Measurements from ENCODE around the gene HOXB4. TPM values are rescaled to one million over a fixed set of nuclear protein-coding genes. Genes with fewer than 3 reads are reported as not detected.

HOXB4 gene
- total RNA-seq, 1 experiment from 2014 or later: 0.22 TPM

DNA sequence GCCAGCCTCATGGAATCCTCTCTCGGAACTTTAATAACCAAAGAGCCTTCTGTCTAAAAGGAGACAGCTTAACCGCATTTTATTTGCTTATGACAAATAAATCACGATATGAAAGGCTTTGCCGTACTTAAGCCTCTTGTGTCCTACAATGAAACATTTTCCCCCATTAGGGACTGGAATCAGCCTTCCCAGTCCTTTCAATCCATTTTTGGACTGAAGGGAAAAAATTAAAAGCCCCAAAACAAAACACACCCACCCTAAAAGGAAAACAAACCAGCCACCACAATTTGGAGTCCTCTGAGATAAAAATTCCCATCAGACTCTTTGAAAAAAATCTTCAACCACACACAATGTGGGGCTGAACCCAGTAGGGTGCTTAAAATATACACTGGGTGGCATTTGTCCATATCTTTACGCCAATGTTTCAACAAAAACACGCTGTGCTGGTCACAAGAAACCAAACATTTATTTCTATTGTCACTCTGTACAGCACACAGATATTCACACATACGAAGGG, 3.0 kb downstream of the HOXB4 start:
- H2AFZ ChIP-seq (ENCODE audit: low read length): peak overlapping the region; percentile 22
- no peaks in the 10 kb centered on the region for H3K27me3 ChIP-seq (ENCODE audit: low read length)
- ATAC-seq (peak; percentile 37), DNase-seq (peak; percentile 51)
- H3K4me2 ChIP-seq (ENCODE audit: low read length): peak overlapping the region; percentile 51
- BruUV-seq (replicated peaks): no TSS peak
- H3K9me2 ChIP-seq (replicated peaks; ENCODE audit: low read length): no peaks in the 10 kb centered on the region
- ChIA-PET CTCF (interaction anchor here (0.8 kb wide), 1 partner anchor 12 kb away, joined by 4 read pairs; no protein-coding TSS in a partner anchor), POLR2A (ENCODE audit: unreplicated experiment) (interaction anchor here (0.6 kb wide), 1 partner anchor 143 kb away, joined by 4 read pairs; no protein-coding TSS in a partner anchor)
- peaks cover 20% of the 10 kb centered on the region for H3K4me1 ChIP-seq (ENCODE audit: insufficient read depth, low read length)
- no peak overlapping the region for H3K27ac ChIP-seq (ENCODE audit: low read length)
- H4K20me1 ChIP-seq (ENCODE audit: low read length): no peaks in the 10 kb centered on the region
- no peaks in the 10 kb centered on the region for H3K36me3 ChIP-seq (ENCODE audit: low read depth, low read length)
- no peaks in the 10 kb centered on the region for H3K9me3 ChIP-seq (ENCODE audit: low read length)
- intact Hi-C loops (cut with micrococcal nuclease): no loop called here
- no peaks in the 10 kb centered on the region for H3K79me2 ChIP-seq (ENCODE audit: low read length)
- no peak overlapping the region for H3K9ac ChIP-seq (ENCODE audit: low read length)
- H3K4me3 ChIP-seq (ENCODE audit: low read length): no peak overlapping the region
- no peak for TF ChIP-seq EZH2 (IDR thresholded peaks at IDR 0.05; ENCODE audit: low read length, unreplicated experiment)
- TF ChIP-seq EZH2phosphoT487 (IDR thresholded peaks at IDR 0.05; ENCODE audit: borderline replicate concordance, low read length): no peak
- TF ChIP-seq, protein P1, sequence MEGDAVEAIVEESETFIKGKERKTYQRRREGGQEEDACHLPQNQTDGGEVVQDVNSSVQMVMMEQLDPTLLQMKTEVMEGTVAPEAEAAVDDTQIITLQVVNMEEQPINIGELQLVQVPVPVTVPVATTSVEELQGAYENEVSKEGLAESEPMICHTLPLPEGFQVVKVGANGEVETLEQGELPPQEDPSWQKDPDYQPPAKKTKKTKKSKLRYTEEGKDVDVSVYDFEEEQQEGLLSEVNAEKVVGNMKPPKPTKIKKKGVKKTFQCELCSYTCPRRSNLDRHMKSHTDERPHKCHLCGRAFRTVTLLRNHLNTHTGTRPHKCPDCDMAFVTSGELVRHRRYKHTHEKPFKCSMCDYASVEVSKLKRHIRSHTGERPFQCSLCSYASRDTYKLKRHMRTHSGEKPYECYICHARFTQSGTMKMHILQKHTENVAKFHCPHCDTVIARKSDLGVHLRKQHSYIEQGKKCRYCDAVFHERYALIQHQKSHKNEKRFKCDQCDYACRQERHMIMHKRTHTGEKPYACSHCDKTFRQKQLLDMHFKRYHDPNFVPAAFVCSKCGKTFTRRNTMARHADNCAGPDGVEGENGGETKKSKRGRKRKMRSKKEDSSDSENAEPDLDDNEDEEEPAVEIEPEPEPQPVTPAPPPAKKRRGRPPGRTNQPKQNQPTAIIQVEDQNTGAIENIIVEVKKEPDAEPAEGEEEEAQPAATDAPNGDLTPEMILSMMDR (conservative IDR thresholded peaks at IDR 0.05; ENCODE audit: low read depth, low read length): no peak
- H3F3A ChIP-seq (ENCODE audit: low read length, unreplicated experiment): no peaks in the 10 kb centered on the region

- H3K27ac ChIP-seq (ENCODE audit: low read length): no peak overlapping the region
- no peaks in the 10 kb centered on the region for H3K36me3 ChIP-seq (ENCODE audit: low read depth, low read length)
- H3K4me1 ChIP-seq (ENCODE audit: insufficient read depth, low read length): peaks cover 20% of the 10 kb centered on the region
- H3K4me3 ChIP-seq (ENCODE audit: low read length): no peak overlapping the region
- no peak for TF ChIP-seq EZH2 (IDR thresholded peaks at IDR 0.05; ENCODE audit: low read length, unreplicated experiment)
- no peak for TF ChIP-seq EZH2phosphoT487 (IDR thresholded peaks at IDR 0.05; ENCODE audit: borderline replicate concordance, low read length)
- TF ChIP-seq, protein P1 (conservative IDR thresholded peaks at IDR 0.05; ENCODE audit: low read depth, low read length): no peak
- no peaks in the 10 kb centered on the region for H3K27me3 ChIP-seq (ENCODE audit: low read length)
- H3F3A ChIP-seq (ENCODE audit: low read length, unreplicated experiment): no peaks in the 10 kb centered on the region
- ChIA-PET CTCF (interaction anchor here (0.6 to 0.8 kb wide), 2 partner anchors 12 to 58 kb away, joined by 4 read pairs; no protein-coding TSS in a partner anchor), POLR2A (ENCODE audit: unreplicated experiment) (interaction anchor here (0.6 kb wide), 1 partner anchor 143 kb away, joined by 4 read pairs; no protein-coding TSS in a partner anchor)
- intact Hi-C loops (cut with micrococcal nuclease): no loop called here
- peak overlapping the region; percentile 51 for H3K4me2 ChIP-seq (ENCODE audit: low read length)
- peak overlapping the region; percentile 22; the same call in 1 of the 2 replicates for H2AFZ ChIP-seq (ENCODE audit: low read length)
- DNase-seq (no peak), ATAC-seq (no peak)
- H3K9me2 ChIP-seq (replicated peaks; ENCODE audit: low read length): no peaks in the 10 kb centered on the region
- H3K9ac ChIP-seq (ENCODE audit: low read length): no peak overlapping the region
- H3K79me2 ChIP-seq (ENCODE audit: low read length): no peaks in the 10 kb centered on the region
- BruUV-seq (replicated peaks): no TSS peak
- no peaks in the 10 kb centered on the region for H3K9me3 ChIP-seq (ENCODE audit: low read length)
- no peaks in the 10 kb centered on the region for H4K20me1 ChIP-seq (ENCODE audit: low read length)
These were observed 3.6 kb downstream of the HOXB4 start for GRCh38 chr17:48574505-48575065.

GRCh38 chr17:48571826-48572417, 6.2 kb downstream of the HOXB4 start:
- CTCF ChIA-PET: no interaction called here
- no TSS peak for BruUV-seq (replicated peaks)

More at GRCh38 chr17:48571826-48572417, 6.2 kb downstream of the HOXB4 start:
- no peak overlapping the region for H3K4me3 ChIP-seq (ENCODE audit: low read length)
- DNase-seq (no peak), ATAC-seq (no peak)
- POLR2A ChIA-PET (ENCODE audit: unreplicated experiment): no interaction called here
- H4K20me1 ChIP-seq (ENCODE audit: low read length): no peaks in the 10 kb centered on the region
- no peaks in the 10 kb centered on the region for H3K27me3 ChIP-seq (ENCODE audit: low read length)
- H3K9me3 ChIP-seq (ENCODE audit: low read length): no peaks in the 10 kb centered on the region
- no peaks in the 10 kb centered on the region for H3K79me2 ChIP-seq (ENCODE audit: low read length)
- H3K4me1 ChIP-seq (ENCODE audit: insufficient read depth, low read length): peaks cover 13% of the 10 kb centered on the region
- TF ChIP-seq, protein P1 (conservative IDR thresholded peaks at IDR 0.05; ENCODE audit: low read depth, low read length): no peak
- TF ChIP-seq EZH2 (IDR thresholded peaks at IDR 0.05; ENCODE audit: low read length, unreplicated experiment) (no peak), EZH2phosphoT487 (IDR thresholded peaks at IDR 0.05; ENCODE audit: borderline replicate concordance, low read length) (no peak)
- no peak overlapping the region for H3K9ac ChIP-seq (ENCODE audit: low read length)
- no peaks in the 10 kb centered on the region for H3F3A ChIP-seq (ENCODE audit: low read length, unreplicated experiment)
- H3K9me2 ChIP-seq (replicated peaks; ENCODE audit: low read length): no peaks in the 10 kb centered on the region
- no peak overlapping the region for H3K4me2 ChIP-seq (ENCODE audit: low read length)
- no peaks in the 10 kb centered on the region for H3K36me3 ChIP-seq (ENCODE audit: low read depth, low read length)
- intact Hi-C loops (cut with micrococcal nuclease): no loop called here
- H2AFZ ChIP-seq (ENCODE audit: low read length): no peak overlapping the region
- no peak overlapping the region for H3K27ac ChIP-seq (ENCODE audit: low read length)

Measured in PC-3 (cell line).